HG03039 (cell line): Measurements from ENCODE around the gene SLC22A3.
A peak's percentile ranks its signal among the peaks of the same experiment; 100 is the strongest.
"Not testable (repeated sequence)": the region's sequence is repeated elsewhere in the genome, so short reads cannot be mapped to it uniquely, and the experiment has no call there.

Experiments
- ATAC-seq: cut with Tn5 transposase; IDR thresholded peaks from one replicate; pipeline ENCODE4 v1.9.1; 2021; ENCODE audit warnings: mild to moderate bottlenecking, moderate library complexity; ENCODE audit not compliant: unreplicated experiment

Gene SLC22A3

DNA sequence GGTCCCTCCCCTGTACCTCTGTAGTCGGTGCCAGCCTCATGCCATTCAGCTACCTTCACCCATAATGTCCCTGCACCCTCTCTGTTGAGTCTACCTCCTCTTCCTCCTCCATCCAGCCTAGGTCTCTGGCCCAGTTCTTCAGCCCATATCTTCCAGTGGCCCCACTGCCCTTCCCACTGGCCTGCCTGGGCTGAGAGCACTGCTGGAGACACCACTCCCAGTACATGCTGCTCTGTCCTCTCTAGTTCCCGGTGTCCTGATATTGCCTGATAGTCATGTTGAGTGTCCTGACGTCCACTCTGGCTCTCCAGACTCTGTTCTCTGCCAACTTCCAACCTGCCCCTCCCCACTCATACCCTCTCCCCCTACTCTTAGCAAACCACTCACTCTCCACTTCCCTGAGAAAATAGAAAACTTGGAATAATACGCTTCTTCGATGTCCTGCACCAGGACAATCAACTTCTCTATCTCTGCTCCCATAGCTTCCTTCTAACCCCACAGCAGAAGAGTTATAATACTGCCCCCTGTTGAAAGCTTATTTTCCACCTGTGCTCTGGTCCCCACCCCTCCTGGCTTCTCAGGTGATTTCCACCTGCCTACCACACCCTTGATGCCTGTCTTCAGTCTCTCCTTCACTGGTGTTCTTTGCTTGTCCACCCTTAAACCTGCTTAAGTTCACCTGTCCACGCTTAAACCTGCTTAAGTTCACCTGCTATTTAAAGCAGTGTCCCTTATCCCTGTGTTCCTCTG lies 19.8 kb downstream of the SLC22A3 start:
- ATAC-seq, result no peak

DNA sequence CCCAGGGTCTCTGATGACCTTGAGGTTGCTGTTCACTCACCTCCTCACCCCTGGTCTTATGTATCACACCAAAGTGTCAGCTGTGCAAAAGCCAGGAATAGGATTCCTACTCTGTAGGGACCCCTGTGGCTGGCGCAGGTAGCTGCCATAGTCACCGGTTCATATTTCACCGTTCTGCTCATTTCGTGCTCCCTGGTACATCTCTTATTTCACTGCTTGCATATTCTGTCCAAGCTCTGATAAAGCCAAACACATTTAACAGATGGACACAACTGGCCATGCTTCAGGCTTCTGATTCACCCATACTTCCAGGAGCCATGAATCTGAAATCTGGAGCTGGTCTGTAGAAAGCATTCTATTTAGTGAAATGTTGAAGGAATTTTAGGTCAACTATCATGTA lies 20.5 kb downstream of the SLC22A3 start:
- ATAC-seq, result no peak

DNA sequence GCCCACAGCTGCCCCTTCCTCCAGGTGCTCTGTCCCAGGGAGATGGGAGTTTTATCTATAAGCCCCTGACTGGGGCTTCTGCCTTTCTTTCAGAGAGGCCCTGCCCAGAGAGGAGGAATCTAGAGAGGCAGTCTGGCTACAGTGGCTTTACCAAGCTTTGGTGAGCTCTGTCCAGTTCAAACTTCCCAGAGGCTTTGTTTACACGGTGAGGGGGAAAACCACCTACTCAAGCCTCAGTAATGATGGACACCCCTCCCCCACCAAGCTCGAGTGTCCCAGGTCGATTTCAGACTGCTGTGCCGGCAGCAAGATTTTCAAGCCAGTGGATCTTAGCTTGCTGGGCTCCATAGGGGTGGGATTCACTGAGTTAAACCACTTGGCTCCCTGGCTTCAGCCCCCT lies 25.4 kb downstream of the SLC22A3 start:
- ATAC-seq, result not testable (repeated sequence)

GRCh38 chr6:160374836-160375560 lies 26.8 kb downstream of the SLC22A3 start:
- ATAC-seq, result no peak

DNA sequence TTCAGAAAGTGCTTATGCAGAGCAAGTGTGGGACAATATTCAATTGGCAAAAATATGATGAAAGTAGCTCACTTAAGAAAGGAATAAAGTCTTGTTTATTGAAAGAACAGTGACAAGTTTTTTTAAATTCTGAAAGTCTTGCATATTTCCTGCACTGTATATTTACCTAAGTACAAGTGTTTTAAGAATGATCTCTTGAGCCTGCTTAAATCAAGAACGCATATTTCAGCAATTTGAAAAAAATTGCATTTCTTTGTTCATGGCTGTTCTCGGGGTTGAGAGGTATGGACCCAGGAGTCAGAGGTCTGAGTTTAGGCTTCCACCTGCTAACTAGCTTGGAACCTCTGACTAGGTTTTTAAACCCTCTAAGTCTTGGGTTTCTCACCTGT lies 27.4 kb downstream of the SLC22A3 start:
- no peak for ATAC-seq

DNA sequence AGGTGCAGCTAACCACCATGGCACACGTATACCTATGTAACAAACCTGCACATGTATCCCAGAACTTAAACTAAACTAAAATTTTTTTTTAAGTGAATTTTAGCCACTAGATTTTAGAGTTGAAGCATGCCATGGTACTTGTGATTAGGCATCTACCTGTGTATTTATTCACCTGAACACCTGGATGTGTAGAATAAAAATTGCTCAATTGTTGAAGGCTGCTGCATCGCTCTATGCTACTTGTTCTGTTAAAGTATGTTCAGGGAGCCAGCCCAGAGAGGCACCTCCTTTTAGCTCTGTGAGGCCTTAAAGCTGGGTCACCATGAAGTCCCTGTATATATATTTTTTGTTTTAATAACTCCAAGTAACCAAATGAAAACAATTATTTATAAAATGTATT lies 28.3 kb downstream of the SLC22A3 start:
- ATAC-seq, result no peak

DNA sequence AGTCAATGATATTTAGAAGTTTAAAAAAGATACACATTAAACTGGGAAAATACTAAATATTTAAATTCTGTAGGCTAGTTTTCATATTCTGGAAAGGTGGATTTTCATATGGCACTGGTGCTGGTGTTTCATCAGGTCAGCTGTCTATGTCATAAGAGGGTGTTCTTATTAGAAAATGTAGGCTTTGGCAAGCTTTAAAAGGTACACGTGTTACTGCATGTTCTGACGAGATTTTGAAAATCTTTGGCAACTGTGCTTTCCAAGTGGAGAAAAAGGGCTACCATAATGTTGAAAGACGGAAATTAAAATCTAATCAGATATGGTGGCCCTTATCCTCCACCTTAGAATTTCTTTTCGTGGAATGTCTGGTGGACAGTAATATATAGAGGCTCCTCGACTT lies 30.0 kb downstream of the SLC22A3 start:
- no peak for ATAC-seq

- ATAC-seq, result no peak
These were observed 30.7 kb downstream of the SLC22A3 start for GRCh38 chr6:160378882-160379281.

GRCh38 chr6:160379466-160379865 lies 31.3 kb downstream of the SLC22A3 start:
- no peak for ATAC-seq

GRCh38 chr6:160382946-160383345 lies 34.8 kb downstream of the SLC22A3 start:
- no peak for ATAC-seq

DNA sequence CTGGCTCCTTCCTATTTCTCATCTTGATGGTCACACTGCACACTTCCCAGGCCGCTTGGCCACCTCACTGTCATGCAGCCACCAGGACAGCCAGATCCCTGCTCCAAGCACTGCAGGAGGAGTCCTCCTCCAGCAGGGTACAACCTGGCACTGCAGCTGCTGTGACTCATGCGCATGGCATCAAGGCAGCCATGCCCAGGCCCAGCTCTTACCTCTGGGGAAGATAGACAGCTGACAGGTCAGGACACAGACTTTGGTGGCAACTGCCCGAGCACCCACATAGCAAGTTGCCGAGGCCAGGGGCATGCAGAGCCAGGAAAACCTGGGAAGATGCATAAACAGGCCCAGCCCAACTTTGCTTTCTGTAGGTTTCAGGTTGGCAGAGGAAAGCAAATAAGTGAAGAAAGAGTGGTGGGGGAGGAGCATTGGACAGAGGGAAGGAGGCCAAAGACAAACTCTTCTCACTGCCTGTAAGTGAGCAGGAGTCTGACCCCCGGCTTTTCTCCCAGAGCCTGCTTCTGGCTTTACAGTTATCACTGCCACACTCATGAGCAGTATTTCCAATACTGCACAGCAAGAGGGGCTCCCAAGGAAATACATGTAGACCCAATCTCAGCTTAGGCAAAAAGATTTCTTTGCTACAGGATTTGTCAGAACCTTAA lies 38.8 kb downstream of the SLC22A3 start:
- no peak for ATAC-seq

- no peak for ATAC-seq
These were observed 39.9 kb downstream of the SLC22A3 start for GRCh38 chr6:160387916-160388643.

- no peak for ATAC-seq
These were observed 40.7 kb downstream of the SLC22A3 start for GRCh38 chr6:160388922-160389321.

GRCh38 chr6:160391419-160392116 lies 43.4 kb downstream of the SLC22A3 start:
- no peak for ATAC-seq

GRCh38 chr6:160393442-160393841 lies 45.3 kb downstream of the SLC22A3 start:
- ATAC-seq, result not testable (repeated sequence)

DNA sequence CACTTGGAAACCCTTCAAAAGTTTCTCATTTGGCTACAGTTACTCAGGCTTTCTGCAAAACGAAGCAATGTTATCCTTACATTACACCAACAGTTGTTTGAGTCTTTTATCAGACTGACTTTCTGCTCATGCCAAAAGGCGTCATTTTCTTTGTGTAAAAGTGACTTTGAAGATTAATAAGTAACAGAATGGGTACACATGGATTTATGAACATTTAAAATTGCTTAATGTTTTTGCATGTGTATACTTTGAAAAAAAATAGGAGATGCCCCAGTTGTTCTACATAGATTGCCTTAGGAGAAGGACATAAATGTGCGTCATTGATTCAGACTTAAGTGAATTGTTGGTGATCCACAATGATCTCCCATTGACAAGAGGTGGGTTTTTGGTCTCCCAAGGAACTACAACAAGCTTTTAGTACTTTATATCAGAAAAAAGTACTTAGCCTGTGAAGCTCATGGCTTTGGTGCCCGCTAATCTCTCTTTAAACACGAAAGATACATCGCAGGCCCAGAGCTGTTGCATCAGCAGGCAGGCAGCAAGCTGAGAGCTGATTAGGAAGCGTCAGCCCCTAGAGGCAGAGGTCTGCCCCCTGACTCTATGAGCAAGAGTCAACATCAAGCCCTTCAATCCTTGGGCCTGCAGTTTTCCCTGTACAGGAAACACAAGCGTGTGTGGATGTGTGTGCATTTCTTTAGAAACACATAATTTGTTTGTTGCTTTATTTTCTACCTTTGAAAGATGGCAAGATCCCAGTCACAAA lies 45.9 kb downstream of the SLC22A3 start:
- no peak for ATAC-seq

DNA sequence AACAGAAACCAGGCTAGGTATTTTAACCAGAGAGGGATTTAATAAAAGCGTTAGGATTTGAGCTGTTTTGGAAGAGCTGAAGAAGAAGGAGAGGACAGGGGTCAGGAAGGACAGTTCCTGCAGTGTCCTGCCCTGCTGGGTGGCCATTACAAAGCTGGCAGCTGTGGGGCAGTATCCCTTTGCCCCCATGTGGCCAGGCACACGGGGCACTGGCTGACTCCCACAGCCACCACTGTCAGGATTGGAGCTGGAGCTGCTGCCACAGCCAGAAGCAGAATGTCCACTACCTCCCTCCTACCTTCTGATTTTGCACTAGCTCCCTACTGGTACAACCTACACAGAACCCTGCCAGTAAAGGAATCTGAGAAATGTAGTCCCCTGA lies 46.5 kb downstream of the SLC22A3 start:
- ATAC-seq, result no peak

GRCh38 chr6:160395187-160395586 lies 47.0 kb downstream of the SLC22A3 start:
- no peak for ATAC-seq

- no peak for ATAC-seq
These were observed 48.1 kb downstream of the SLC22A3 start for GRCh38 chr6:160396292-160396691.

- peak; percentile 92 for ATAC-seq
These were observed 50.6 kb downstream of the SLC22A3 start for GRCh38 chr6:160398674-160399271.
